ENCODE data around the gene MGAT5.

MGAT5 gene

GRCh38 chr2:134335601-134336000, 81.7 kb downstream of the MGAT5 start:
- DNase-seq (ENCODE audit: low read depth in 2 of 2) = no peak

- DNase-seq (ENCODE audit: low read depth in 2 of 2) = no peak
These were observed 82.5 kb downstream of the MGAT5 start for GRCh38 chr2:134336352-134336751.

GRCh38 chr2:134336921-134337320, 83.0 kb downstream of the MGAT5 start:
- DNase-seq (ENCODE audit: low read depth in 2 of 2) = no peak

- DNase-seq (ENCODE audit: low read depth in 2 of 2) = no peak
These were observed 83.8 kb downstream of the MGAT5 start for GRCh38 chr2:134337631-134338030.

- no peak for DNase-seq (ENCODE audit: low read depth in 2 of 2)
These were observed 84.3 kb downstream of the MGAT5 start for GRCh38 chr2:134338208-134338607.

- DNase-seq (ENCODE audit: low read depth in 2 of 2) = no peak
These were observed 87.6 kb downstream of the MGAT5 start for GRCh38 chr2:134341476-134341875.

GRCh38 chr2:134344954-134345697, 91.3 kb downstream of the MGAT5 start:
- DNase-seq (ENCODE audit: low read depth in 2 of 2) = no peak

GRCh38 chr2:134346141-134346540, 92.3 kb downstream of the MGAT5 start:
- no peak for DNase-seq (ENCODE audit: low read depth in 2 of 2)

- DNase-seq (ENCODE audit: low read depth in 2 of 2) = no peak
These were observed 93.9 kb downstream of the MGAT5 start for GRCh38 chr2:134347756-134348155.

GRCh38 chr2:134348239-134348638, 94.4 kb downstream of the MGAT5 start:
- no peak for DNase-seq (ENCODE audit: low read depth in 2 of 2)

GRCh38 chr2:134348760-134349159, 94.9 kb downstream of the MGAT5 start:
- no peak for DNase-seq (ENCODE audit: low read depth in 2 of 2)

GRCh38 chr2:134351016-134351415, 97.1 kb downstream of the MGAT5 start:
- no peak for DNase-seq (ENCODE audit: low read depth in 2 of 2)

GRCh38 chr2:134351899-134352298, 98.0 kb downstream of the MGAT5 start:
- no peak for DNase-seq (ENCODE audit: low read depth in 2 of 2)

GRCh38 chr2:134352844-134353243, 99.0 kb downstream of the MGAT5 start:
- DNase-seq (ENCODE audit: low read depth in 2 of 2) = no peak

GRCh38 chr2:134354611-134355010, 100.7 kb downstream of the MGAT5 start:
- no peak for DNase-seq (ENCODE audit: low read depth in 2 of 2)

- DNase-seq (ENCODE audit: low read depth in 2 of 2) = no peak
These were observed 103.9 kb downstream of the MGAT5 start for GRCh38 chr2:134357814-134358213.

GRCh38 chr2:134359367-134360081, 105.7 kb downstream of the MGAT5 start:
- no peak for DNase-seq (ENCODE audit: low read depth in 2 of 2)

GRCh38 chr2:134360745-134361487, 107.0 kb downstream of the MGAT5 start:
- DNase-seq (ENCODE audit: low read depth in 2 of 2) = no peak

GRCh38 chr2:134361648-134362047, 107.8 kb downstream of the MGAT5 start:
- DNase-seq (ENCODE audit: low read depth in 2 of 2) = no peak

- DNase-seq (ENCODE audit: low read depth in 2 of 2) = no peak
These were observed 108.3 kb downstream of the MGAT5 start for GRCh38 chr2:134362152-134362668.

- DNase-seq (ENCODE audit: low read depth in 2 of 2) = no peak
These were observed 108.9 kb downstream of the MGAT5 start for GRCh38 chr2:134362740-134363139.

- DNase-seq (ENCODE audit: low read depth in 2 of 2) = no peak
These were observed 111.5 kb downstream of the MGAT5 start for GRCh38 chr2:134365356-134365755.

Data from stimulated activated CD8-positive, alpha-beta memory T cell treated with anti-CD3 and anti-CD28 coated beads, Interleukin-15, amount 100 ng/mL, for 48 hours (primary cell).